OCI-LY3 (cell line): ENCODE measurements around the gene RANBP3.
"Not testable (repeated sequence)": the region's sequence is repeated elsewhere in the genome, so short reads cannot be mapped to it uniquely, and the experiment has no call there.

Experiments
- EZH2phosphoT487 ChIP-seq: fragments of 200-600 bp; shearing (Covaris generic); IDR thresholded peaks from 2 replicates; pipeline ENCODE4 v1.6.1; 2018; ENCODE audit warnings: antibody characterized with exemption, mixed run types, low read depth
- TF ChIP-seq, protein P1 (sequence below): fragments of 200-600, 300-600 bp; sonication (generic); IDR thresholded peaks from 2 replicates; pipeline ENCODE4 v1.5.1; 2014; ENCODE audit warnings: antibody characterized with exemption, low read length, low read depth

- TF ChIP-seq, protein P1, sequence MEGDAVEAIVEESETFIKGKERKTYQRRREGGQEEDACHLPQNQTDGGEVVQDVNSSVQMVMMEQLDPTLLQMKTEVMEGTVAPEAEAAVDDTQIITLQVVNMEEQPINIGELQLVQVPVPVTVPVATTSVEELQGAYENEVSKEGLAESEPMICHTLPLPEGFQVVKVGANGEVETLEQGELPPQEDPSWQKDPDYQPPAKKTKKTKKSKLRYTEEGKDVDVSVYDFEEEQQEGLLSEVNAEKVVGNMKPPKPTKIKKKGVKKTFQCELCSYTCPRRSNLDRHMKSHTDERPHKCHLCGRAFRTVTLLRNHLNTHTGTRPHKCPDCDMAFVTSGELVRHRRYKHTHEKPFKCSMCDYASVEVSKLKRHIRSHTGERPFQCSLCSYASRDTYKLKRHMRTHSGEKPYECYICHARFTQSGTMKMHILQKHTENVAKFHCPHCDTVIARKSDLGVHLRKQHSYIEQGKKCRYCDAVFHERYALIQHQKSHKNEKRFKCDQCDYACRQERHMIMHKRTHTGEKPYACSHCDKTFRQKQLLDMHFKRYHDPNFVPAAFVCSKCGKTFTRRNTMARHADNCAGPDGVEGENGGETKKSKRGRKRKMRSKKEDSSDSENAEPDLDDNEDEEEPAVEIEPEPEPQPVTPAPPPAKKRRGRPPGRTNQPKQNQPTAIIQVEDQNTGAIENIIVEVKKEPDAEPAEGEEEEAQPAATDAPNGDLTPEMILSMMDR, result not testable (repeated sequence)
- not testable (repeated sequence) for TF ChIP-seq EZH2phosphoT487
Observed at GRCh38 chr19:5884065-5884811, 93.7 kb downstream of the RANBP3 start.
